Measurements from ENCODE around the gene MOB1B.

Gene MOB1B

GRCh38 chr4:70914000-70914399, 11.8 kb downstream of the MOB1B start:
- FAIRE-seq = no peak
- no peak for DNase-seq (ENCODE audit: low spot score)

GRCh38 chr4:70914631-70915030, 12.5 kb downstream of the MOB1B start:
- FAIRE-seq (no peak), DNase-seq (ENCODE audit: low spot score) (no peak)

- FAIRE-seq = no peak
- no peak for DNase-seq (ENCODE audit: low spot score)
These were observed 13.1 kb downstream of the MOB1B start for GRCh38 chr4:70915036-70915815.

GRCh38 chr4:70915874-70916559, 13.8 kb downstream of the MOB1B start:
- FAIRE-seq (no peak), DNase-seq (ENCODE audit: low spot score) (no peak)

GRCh38 chr4:70920592-70920991, 18.4 kb downstream of the MOB1B start:
- FAIRE-seq (no peak), DNase-seq (ENCODE audit: low spot score) (no peak)

GRCh38 chr4:70925418-70925817, 23.2 kb downstream of the MOB1B start:
- no peak for FAIRE-seq
- DNase-seq (ENCODE audit: low spot score) = no peak

- FAIRE-seq = no peak
- no peak for DNase-seq (ENCODE audit: low spot score)
These were observed 23.9 kb downstream of the MOB1B start for GRCh38 chr4:70925899-70926635.

GRCh38 chr4:70927502-70928137, 25.5 kb downstream of the MOB1B start:
- DNase-seq (ENCODE audit: low spot score) (no peak), FAIRE-seq (no peak)

GRCh38 chr4:70930530-70931256, 28.5 kb downstream of the MOB1B start:
- DNase-seq (ENCODE audit: low spot score) = no peak
- no peak for FAIRE-seq

GRCh38 chr4:70931347-70931746, 29.2 kb downstream of the MOB1B start:
- FAIRE-seq = no peak
- no peak for DNase-seq (ENCODE audit: low spot score)

GRCh38 chr4:70932984-70933383, 30.8 kb downstream of the MOB1B start:
- DNase-seq (ENCODE audit: low spot score) (no peak), FAIRE-seq (no peak)

GRCh38 chr4:70935038-70935695, 33.0 kb downstream of the MOB1B start:
- FAIRE-seq = no peak
- DNase-seq (ENCODE audit: low spot score) = no peak

GRCh38 chr4:70936200-70936787, 34.1 kb downstream of the MOB1B start:
- DNase-seq (ENCODE audit: low spot score) (no peak), FAIRE-seq (no peak)

- FAIRE-seq = no peak
- DNase-seq (ENCODE audit: low spot score) = no peak
These were observed 35.9 kb downstream of the MOB1B start for GRCh38 chr4:70938086-70938485.

- FAIRE-seq (no peak), DNase-seq (ENCODE audit: low spot score) (no peak)
These were observed 38.0 kb downstream of the MOB1B start for GRCh38 chr4:70940134-70940533.

GRCh38 chr4:70943114-70943513, 40.9 kb downstream of the MOB1B start:
- no peak for FAIRE-seq
- DNase-seq (ENCODE audit: low spot score) = no peak

- no peak for DNase-seq (ENCODE audit: low spot score)
- FAIRE-seq = no peak
These were observed 42.9 kb downstream of the MOB1B start for GRCh38 chr4:70945046-70945445.

- DNase-seq (ENCODE audit: low spot score) (no peak), FAIRE-seq (no peak)
These were observed 43.4 kb downstream of the MOB1B start for GRCh38 chr4:70945452-70946055.

- no peak for DNase-seq (ENCODE audit: low spot score)
- FAIRE-seq = no peak
These were observed 44.8 kb downstream of the MOB1B start for GRCh38 chr4:70946939-70947338.
